ENCODE results near the gene RHOF.
"Not testable (repeated sequence)": the region's sequence is repeated elsewhere in the genome, so short reads cannot be mapped to it uniquely, and the experiment has no call there.

RHOF gene

GRCh38 chr12:121748218-121748570 is 45.3 kb downstream of the RHOF start:
- no peak for DNase-seq (ENCODE audit: low read depth)

- not testable (repeated sequence) for DNase-seq (ENCODE audit: low read depth)
These were observed 47.9 kb downstream of the RHOF start for GRCh38 chr12:121745545-121745944.

GRCh38 chr12:121741743-121742142 is 51.7 kb downstream of the RHOF start:
- DNase-seq (ENCODE audit: low read depth): no peak

- no peak for DNase-seq (ENCODE audit: low read depth)
These were observed 52.6 kb downstream of the RHOF start for GRCh38 chr12:121740847-121741246.

- no peak for DNase-seq (ENCODE audit: low read depth)
These were observed 55.1 kb downstream of the RHOF start for GRCh38 chr12:121738340-121738858.

- DNase-seq (ENCODE audit: low read depth): no peak
These were observed 59.6 kb downstream of the RHOF start for GRCh38 chr12:121733849-121734248.

GRCh38 chr12:121731473-121731872 is 62.0 kb downstream of the RHOF start:
- DNase-seq (ENCODE audit: low read depth): no peak

GRCh38 chr12:121729021-121729420 is 64.5 kb downstream of the RHOF start:
- no peak for DNase-seq (ENCODE audit: low read depth)
